Small intestine (tissue), 7 donors: Measurements from ENCODE around the gene KRTAP5-11. TPM values are rescaled to one million over a fixed set of nuclear protein-coding genes. Genes with fewer than 3 reads are reported as not detected.
A peak's percentile ranks its signal among the peaks of the same experiment; 100 is the strongest.
"Not testable (repeated sequence)": the region's sequence is repeated elsewhere in the genome, so short reads cannot be mapped to it uniquely, and the experiment has no call there.

ENCODE experiments used
- DNase-seq, 2 donors: peaks; one replicate each; pipeline versions ENCODE4 v3.0.0 to v3.0.0-alpha.2; 2013
- FAIRE-seq: peaks from 2 replicates; lab custom pipeline; 2012; peaks lifted over from hg19 to GRCh38; lab: Jason Lieb, UNC
- H3K27ac ChIP-seq, 3 donors: one replicate each; pipeline ENCODE4 v1.5.1; 2013; ENCODE audit warnings: low read length in 2 of 3, mild to moderate bottlenecking in 2 of 3, control low read depth in 1 of 3, inconsistent platforms in 1 of 3, low read depth in 1 of 3, moderate library complexity in 1 of 3
- H3K27me3 ChIP-seq, 3 donors: one replicate each; pipeline ENCODE4 v1.6.1; 2013; ENCODE audit warnings: low read length in 3 of 3, inconsistent platforms in 1 of 3; ENCODE audit not compliant: control insufficient read depth in 3 of 3, insufficient read depth in 3 of 3
- H3K36me3 ChIP-seq, 3 donors: one replicate each; pipeline ENCODE4 v1.6.1; 2013; ENCODE audit warnings: low read length in 3 of 3, inconsistent platforms in 1 of 3, low read depth in 1 of 3, mild to moderate bottlenecking in 1 of 3, moderate library complexity in 1 of 3; ENCODE audit not compliant: control insufficient read depth in 3 of 3, insufficient read depth in 2 of 3
- H3K4me1 ChIP-seq, 3 donors: one replicate each; pipeline ENCODE4 v1.6.1; 2013; ENCODE audit warnings: low read length in 2 of 3, inconsistent platforms in 1 of 3, low read depth in 1 of 3, mild to moderate bottlenecking in 1 of 3, moderate library complexity in 1 of 3; ENCODE audit not compliant: control insufficient read depth in 3 of 3, insufficient read depth in 2 of 3
- H3K4me3 ChIP-seq, 3 donors: one replicate each; pipeline ENCODE4 v1.5.1; 2013; ENCODE audit warnings: low read length in 3 of 3, control low read depth in 1 of 3, inconsistent platforms in 1 of 3, low read depth in 1 of 3, mild to moderate bottlenecking in 1 of 3, moderate library complexity in 1 of 3
- H3K9me3 ChIP-seq, 2 donors: one replicate each; pipeline ENCODE4 v1.6.1; 2013; ENCODE audit warnings: low read depth in 1 of 2, low read length in 1 of 2; ENCODE audit not compliant: control insufficient read depth in 2 of 2, insufficient read depth in 1 of 2
- WGBS, 3 donors: extraction: QIAGEN DNeasy Blood & Tissue Kit; methylation state at CpG; one replicate each; pipeline ENCODE4 v1.1.7; 2013; 5-methylcytosine and 5-hydroxymethylcytosine counted together
- polyA plus RNA-seq, 4 donors: library from polyadenylated mRNA; stranded (reverse) in 3 of 4; unstranded in 1 of 4; fragments of 200-250 nt in 3 of 4; fragments of 120-200 nt in 1 of 4; gene quantifications; one replicate each; pipeline versions ENCODE4 v1.2.1 to v1.2.3, GENCODE V29; 2013
- donor health status: healthy with polysubstance abuse.
- donor health status: control.
- donor health status: control.
- donor health status: Bipolar disorder and iron deficiency.
- donor health status: healthy.

KRTAP5-11 gene
- polyA plus RNA-seq, 4 donors = 0.07 TPM; not detected in 3

- Histone ChIP-seq H3K9me3 (peaks cover 0 to 7% of the 10 kb centered on the region in 2 donors), H3K27ac (no peak overlapping the region), H3K4me1 (peaks cover 0 to 16% (median 0%) of the 10 kb centered on the region in 3 donors), H3K27me3 (no peaks in the 10 kb centered on the region), H3K36me3 (no peaks in the 10 kb centered on the region), H3K4me3 (no peak overlapping the region)
- no peak for DNase-seq
- 70 to 82% (median 76%) methylated on average over 9 of the region's 9 CpGs for WGBS, 3 donors
- FAIRE-seq = no peak
Observed at GRCh38 chr11:71537537-71537936, 45.1 kb downstream of the KRTAP5-11 start.

DNA sequence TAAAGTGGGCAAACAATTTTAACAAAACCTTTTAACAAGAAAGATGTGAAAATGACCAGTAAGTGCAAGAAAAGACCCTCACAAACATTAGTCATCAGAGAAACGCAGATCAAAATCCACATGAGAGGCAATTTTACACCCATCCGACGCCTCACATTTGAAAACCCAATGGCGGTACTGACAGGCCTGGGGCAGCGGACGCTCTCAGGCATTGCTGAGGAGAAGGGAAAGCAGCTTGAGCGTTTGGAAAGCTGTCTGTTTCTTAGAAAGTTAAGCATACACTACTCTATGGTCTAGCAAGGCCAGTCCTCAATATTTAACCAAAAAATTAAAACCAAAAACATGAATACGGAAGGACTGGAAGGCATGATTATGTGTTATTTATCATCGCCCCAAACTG is 46.9 kb downstream of the KRTAP5-11 start:
- WGBS, 3 donors = 93 to 96% (median 95%) methylated on average over 9 of the region's 9 CpGs
- Histone ChIP-seq H3K4me1 (peaks cover 0 to 16% (median 0%) of the 10 kb centered on the region in 3 donors), H3K27me3 (no peaks in the 10 kb centered on the region), H3K4me3 (no peak overlapping the region), H3K9me3 (peaks cover 0 to 5% of the 10 kb centered on the region in 2 donors), H3K36me3 (no peaks in the 10 kb centered on the region), H3K27ac (no peak overlapping the region)
- FAIRE-seq (no peak), DNase-seq (no peak)

DNA sequence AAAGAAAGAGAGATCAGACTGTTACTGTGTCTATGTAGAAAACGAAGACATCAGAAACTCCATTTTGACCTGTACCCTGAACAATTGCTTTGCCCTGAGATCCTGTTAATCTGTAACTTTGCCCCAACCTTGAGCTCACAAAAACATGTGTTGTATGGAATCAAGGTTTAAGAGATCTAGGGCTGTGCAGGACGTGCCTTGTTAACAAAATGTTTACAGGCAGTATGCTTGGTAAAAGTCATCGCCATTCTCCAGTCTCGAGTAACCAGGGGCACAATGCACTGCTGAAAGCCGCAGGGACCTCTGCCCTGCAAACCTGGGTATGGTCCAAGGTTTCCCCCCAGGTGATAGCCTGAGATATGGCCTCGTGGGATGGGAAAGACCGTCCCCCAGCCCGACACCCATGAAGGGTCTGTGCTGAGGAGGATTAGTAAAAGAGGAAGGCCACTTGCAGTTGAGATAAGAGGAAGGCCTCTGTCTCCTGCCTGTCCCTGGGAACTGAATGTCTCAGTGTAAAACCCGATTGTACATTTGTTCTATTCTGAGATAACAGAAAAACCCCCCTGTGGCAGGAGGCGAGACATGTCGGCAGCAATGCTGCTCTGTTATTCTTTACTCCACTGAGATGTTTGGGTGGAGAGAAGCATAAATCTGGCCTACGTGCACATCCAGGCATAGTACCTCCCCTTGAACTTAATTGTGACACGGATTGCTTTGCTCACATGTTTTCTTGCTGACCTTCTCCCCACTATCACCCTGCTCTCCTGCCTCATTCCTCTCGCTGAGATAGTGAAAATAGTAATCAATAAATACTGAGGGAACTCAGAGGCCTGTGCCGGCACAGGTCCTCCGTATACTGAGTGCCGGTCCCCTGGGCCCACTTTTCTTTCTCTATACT is 47.7 kb downstream of the KRTAP5-11 start:
- 47 to 63% (median 48%) methylated on average over 17 of the region's 17 CpGs for WGBS, 3 donors
- DNase-seq = peak in 1 of 2 donors; percentile 41
- H3K4me3 ChIP-seq, H3K9me3 ChIP-seq, H3K36me3 ChIP-seq, FAIRE-seq, H3K27me3 ChIP-seq: not testable (repeated sequence)
- H3K27ac ChIP-seq = peak overlapping the region in 1 of 3 donors; percentile 84
- peaks cover 0 to 16% (median 0%) of the 10 kb centered on the region in 3 donors for H3K4me1 ChIP-seq

GRCh38 chr11:71532036-71532610 is 50.6 kb downstream of the KRTAP5-11 start:
- FAIRE-seq (no peak), DNase-seq (no peak)
- H3K36me3 ChIP-seq = no peaks in the 10 kb centered on the region
- WGBS, 3 donors = 78 to 86% (median 79%) methylated on average over 10 of the region's 10 CpGs
- no peaks in the 10 kb centered on the region for H3K9me3 ChIP-seq
- H3K4me3 ChIP-seq = no peak overlapping the region
- H3K4me1 ChIP-seq = peaks cover 0 to 16% (median 0%) of the 10 kb centered on the region in 3 donors
- no peak overlapping the region for H3K27ac ChIP-seq
- no peaks in the 10 kb centered on the region for H3K27me3 ChIP-seq

Other genes starting within 250 kb of the KRTAP5-11 start
- 10 to 100 TPM; 11.6 to 50.5 (median 24.5) TPM for gene DHCR7, start 134.5 kb downstream of the KRTAP5-11 start, polyA plus RNA-seq
- gene NADSYN1, start 129.7 kb downstream of the KRTAP5-11 start, polyA plus RNA-seq = 100 to 1,000 TPM in 2 of 4 donors, 10 to 100 TPM in 2; 85.7 to 210 (median 97.9) TPM
- gene KRTAP5-7, start 55.6 kb downstream of the KRTAP5-11 start, polyA plus RNA-seq = under 1 TPM in 2 of 4 donors, not detected in 2; 0.07 to 0.12 TPM
- gene KRTAP5-8, start 44.9 kb downstream of the KRTAP5-11 start, polyA plus RNA-seq = under 1 TPM in 2 of 4 donors, not detected in 2; 0.13 to 0.16 TPM
- gene KRTAP5-9, start 34.5 kb downstream of the KRTAP5-11 start, polyA plus RNA-seq = under 1 TPM in 3 of 4 donors, not detected in 1; 0.31 to 0.67 (median 0.50) TPM
- under 1 TPM in 2 of 4 donors, not detected in 2; 0.07 to 0.30 TPM for gene KRTAP5-10, start 17.3 kb downstream of the KRTAP5-11 start, polyA plus RNA-seq